SK-N-SH (cell line): ENCODE data around the gene LARGE1. TPM values are rescaled to one million over a fixed set of nuclear protein-coding genes. Genes with fewer than 3 reads are reported as not detected.

Experiments used
- CTCF ChIA-PET: fragments of 300-600, 350-600 bp; formaldehyde crosslinking; extraction: SDS; loops from one replicate; lab custom pipeline; 2021; lab: Yijun Ruan, JAX
- POLR2A ChIA-PET: fragments of 350-600 bp; sonication (Branson Sonifier 250); formaldehyde crosslinking; extraction: SDS; loops from one replicate; lab custom pipeline; 2020; ENCODE audit warnings: antibody characterized with exemption, inconsistent platforms; lab: Yijun Ruan, JAX
- DNase-seq: peaks from one replicate; pipeline ENCODE4 v3.0.0; 2012
- H2AFZ ChIP-seq: fragments of 200-600 bp; sonication (generic); 2 replicates; pipeline ENCODE4 v1.8.1; 2016; ENCODE audit warnings: antibody characterized with exemption, mild to moderate bottlenecking, low read depth
- H3F3A ChIP-seq: fragments of 200-600 bp; sonication (generic); replicated peaks from 2 replicates; pipeline ENCODE3; 2016; ENCODE audit warnings: antibody characterized with exemption, mild to moderate bottlenecking; ENCODE audit not compliant: insufficient read depth
- H3K27ac ChIP-seq, 2 experiments: fragments of 200-500 bp in 1 of 2; fragments of 200-600 bp in 1 of 2; sonication (Bioruptor generic) in 1 of 2; sonication (generic), shearing (Covaris generic) in 1 of 2; 2 replicates each; pipeline versions ENCODE4 v1.5.1 to v1.6.1; 2014 to 2016; ENCODE audit warnings: low read depth in 2 of 2, inconsistent platforms in 1 of 2, low read length in 1 of 2, mild to moderate bottlenecking in 1 of 2, mixed read lengths in 1 of 2
- H3K27me3 ChIP-seq: fragments of 200-600 bp; sonication (generic), shearing (Covaris generic); 2 replicates; pipeline ENCODE4 v1.6.1; 2016; ENCODE audit warnings: mixed run types; ENCODE audit not compliant: insufficient read depth
- H3K36me3 ChIP-seq, 2 experiments: fragments of 200-500 bp in 1 of 2; fragments of 200-600 bp in 1 of 2; sonication (Bioruptor generic) in 1 of 2; sonication (generic) in 1 of 2; replicated peaks in 1 of 2; 2 replicates each; pipeline versions ENCODE3 to v1.5.1; 2014 to 2016; ENCODE audit warnings: low read length in 1 of 2, mild to moderate bottlenecking in 1 of 2; ENCODE audit not compliant: insufficient read depth in 2 of 2, control insufficient read depth in 1 of 2
- H3K4me1 ChIP-seq, 2 experiments: fragments of 200-500 bp in 1 of 2; fragments of 200-600 bp in 1 of 2; sonication (Bioruptor generic) in 1 of 2; sonication (generic), shearing (Covaris generic) in 1 of 2; 2 replicates each; pipeline versions ENCODE4 v1.5.1 to v1.6.1; 2014 to 2016; ENCODE audit warnings: low read depth in 1 of 2, low read length in 1 of 2, mixed run types in 1 of 2; ENCODE audit not compliant: insufficient read depth in 2 of 2, control insufficient read depth in 1 of 2
- H3K4me2 ChIP-seq: fragments of 200-600 bp; sonication (generic), shearing (Covaris generic); 2 replicates; pipeline ENCODE4 v1.6.1; 2017; ENCODE audit warnings: mixed run types
- H3K4me3 ChIP-seq, 2 experiments: fragments of 200-500 bp in 1 of 2; fragments of 200-600 bp in 1 of 2; sonication (Bioruptor generic) in 1 of 2; sonication (generic), shearing (Covaris generic) in 1 of 2; 2 replicates each; pipeline versions ENCODE4 v1.5.1 to v1.8.1; 2014 to 2016; ENCODE audit warnings: low read depth in 2 of 2, inconsistent platforms in 1 of 2, low read length in 1 of 2, mild to moderate bottlenecking in 1 of 2, mixed read lengths in 1 of 2, moderate library complexity in 1 of 2
- H3K79me2 ChIP-seq: fragments of 200-600 bp; sonication (generic); 2 replicates; pipeline ENCODE4 v1.8.1; 2017; ENCODE audit warnings: mild to moderate bottlenecking; ENCODE audit not compliant: insufficient read depth
- H3K9ac ChIP-seq: fragments of 200-600 bp; sonication (generic); 2 replicates; pipeline ENCODE4 v1.6.1; 2017; ENCODE audit warnings: mixed run types
- H3K9me2 ChIP-seq: fragments of 200-600 bp; sonication (generic); 2 replicates; pipeline ENCODE4 v1.6.1; 2017; ENCODE audit warnings: mixed run types
- H3K9me3 ChIP-seq: fragments of 200-600 bp; sonication (generic); 2 replicates; pipeline ENCODE4 v1.6.1; 2017; ENCODE audit warnings: mixed run types, mild to moderate bottlenecking, moderate library complexity
- H4K20me1 ChIP-seq: fragments of 200-600 bp; sonication (generic); 2 replicates; pipeline ENCODE4 v1.6.1; 2017; ENCODE audit warnings: mild to moderate bottlenecking, mixed run types; ENCODE audit not compliant: insufficient read depth
- ELF1 ChIP-seq: IDR thresholded peaks from 2 replicates; pipeline ENCODE4 v1.4.0; 2012
- EP300 ChIP-seq, 2 experiments: IDR thresholded peaks; 2 replicates each; pipeline versions ENCODE4 v1.4.0 to v1.6.1; 2012; ENCODE audit warnings: borderline replicate concordance in 1 of 2, low read depth in 1 of 2, low read length in 1 of 2
- EZH2phosphoT487 ChIP-seq: fragments of 200-600 bp; sonication (generic); IDR thresholded peaks from 2 replicates; pipeline ENCODE4 v1.6.1; 2017; ENCODE audit warnings: low read depth, mixed run types, mild to moderate bottlenecking, antibody characterized with exemption, moderate library complexity, borderline replicate concordance
- FOSL2 ChIP-seq: IDR thresholded peaks from 2 replicates; pipeline ENCODE4 v1.4.0; 2012; ENCODE audit warnings: low read depth, mild to moderate bottlenecking, moderate library complexity, borderline replicate concordance
- FOXM1 ChIP-seq: IDR thresholded peaks from 2 replicates; pipeline ENCODE4 v1.4.0; 2012; ENCODE audit warnings: low read depth, mild to moderate bottlenecking
- GABPA ChIP-seq: IDR thresholded peaks from 2 replicates; pipeline ENCODE4 v1.4.0; 2012; ENCODE audit warnings: low read depth, mild to moderate bottlenecking
- POLR2AphosphoS5 ChIP-seq: IDR thresholded peaks from 2 replicates; pipeline ENCODE4 v1.6.1; 2012; ENCODE audit warnings: low read depth, low read length
- RAD21 ChIP-seq: IDR thresholded peaks from 2 replicates; pipeline ENCODE4 v1.6.1; 2012; ENCODE audit warnings: mild to moderate bottlenecking, low read length
- RFX5 ChIP-seq: IDR thresholded peaks from 2 replicates; pipeline ENCODE4 v1.6.1; 2012; ENCODE audit warnings: mild to moderate bottlenecking, improper control_type of control experiment, low read length
- RXRA ChIP-seq: IDR thresholded peaks from 2 replicates; pipeline ENCODE4 v1.4.0; 2012; ENCODE audit warnings: low read depth, mild to moderate bottlenecking, borderline replicate concordance
- SMC3 ChIP-seq: IDR thresholded peaks from 2 replicates; pipeline ENCODE4 v1.6.1; 2012; ENCODE audit warnings: low read depth, low read length, improper control_type of control experiment
- TCF12 ChIP-seq: IDR thresholded peaks from 2 replicates; pipeline ENCODE4 v1.4.0; 2012
- WGBS: methylation state at CpG from one replicate; pipeline ENCODE4 v1.1.6; 2017; ENCODE audit warnings: low lambda C conversion rate; 5-methylcytosine and 5-hydroxymethylcytosine counted together
- polyA plus RNA-seq, 3 experiments: library from polyadenylated mRNA; depleted of rRNA; stranded (reverse); fragments of >200 nt; gene quantifications; 2 replicates each; pipeline ENCODE4 v1.2.3, GENCODE V29; 2012
- TF ChIP-seq, protein P1 (sequence below): fragments of 150-350 bp; IDR thresholded peaks from 2 replicates; pipeline ENCODE4 v1.6.1; 2016; ENCODE audit warnings: mild to moderate bottlenecking, low read depth, low read length
- TF ChIP-seq, protein P2 (sequence below): IDR thresholded peaks from 2 replicates; pipeline ENCODE4 v1.4.0; 2012; ENCODE audit warnings: low read depth, borderline replicate concordance
- TF ChIP-seq, protein P3 (sequence below): fragments of 200-600 bp; sonication (generic); IDR thresholded peaks from 2 replicates; pipeline ENCODE4 v1.6.1; 2017; ENCODE audit warnings: antibody characterized with exemption, mild to moderate bottlenecking, moderate library complexity
- TF ChIP-seq, protein P4 (sequence below): IDR thresholded peaks from 2 replicates; pipeline ENCODE4 v1.4.0; 2012; ENCODE audit warnings: low read depth
- TF ChIP-seq, protein P5 (sequence below): IDR thresholded peaks from 2 replicates; pipeline ENCODE4 v1.4.0; 2012; ENCODE audit warnings: low read depth, borderline replicate concordance
- TF ChIP-seq, protein P6 (sequence below): IDR thresholded peaks from 2 replicates; pipeline ENCODE4; 2012

The LARGE1 gene
- polyA plus RNA-seq, 1 of the 3 experiments (the other 2 are of a cell fraction): 1.1 TPM

DNA sequence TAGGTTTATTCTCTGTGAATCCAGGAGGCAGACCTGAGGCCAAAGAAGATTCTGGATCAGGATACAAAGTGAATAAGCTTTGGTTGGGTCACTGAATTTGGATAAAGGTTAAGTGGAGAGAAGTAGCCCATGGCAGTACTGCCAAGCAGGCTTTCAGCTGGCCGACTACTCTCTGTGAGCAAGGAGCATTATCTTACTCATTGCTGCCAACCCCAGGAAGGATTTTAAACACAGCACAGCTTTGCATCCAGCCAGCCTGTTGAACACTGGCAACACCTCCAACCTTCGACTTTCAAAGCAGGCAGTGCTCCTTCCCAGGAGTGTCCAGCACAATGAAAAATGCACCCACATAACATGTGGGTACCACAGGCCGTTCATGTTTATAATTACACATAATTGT is 498.4 kb downstream of the LARGE1 start:
- H3F3A ChIP-seq: no peaks in the 10 kb centered on the region
- H3K4me1 ChIP-seq: no peaks in the 10 kb centered on the region
- H3K27ac ChIP-seq: no peak overlapping the region
- H3K36me3 ChIP-seq: no peaks in the 10 kb centered on the region
- H3K27me3 ChIP-seq: no peaks in the 10 kb centered on the region
- no peaks in the 10 kb centered on the region for H4K20me1 ChIP-seq
- no peak overlapping the region for H2AFZ ChIP-seq
- CTCF ChIA-PET: no interaction called here
- 16% methylated on average over 3 of the region's 3 CpGs for WGBS
- DNase-seq: no peak
- H3K9ac ChIP-seq: no peak overlapping the region
- H3K4me3 ChIP-seq: no peak overlapping the region
- POLR2A ChIA-PET: no interaction called here
- no peaks in the 10 kb centered on the region for H3K79me2 ChIP-seq
- TF ChIP-seq, protein P1, sequence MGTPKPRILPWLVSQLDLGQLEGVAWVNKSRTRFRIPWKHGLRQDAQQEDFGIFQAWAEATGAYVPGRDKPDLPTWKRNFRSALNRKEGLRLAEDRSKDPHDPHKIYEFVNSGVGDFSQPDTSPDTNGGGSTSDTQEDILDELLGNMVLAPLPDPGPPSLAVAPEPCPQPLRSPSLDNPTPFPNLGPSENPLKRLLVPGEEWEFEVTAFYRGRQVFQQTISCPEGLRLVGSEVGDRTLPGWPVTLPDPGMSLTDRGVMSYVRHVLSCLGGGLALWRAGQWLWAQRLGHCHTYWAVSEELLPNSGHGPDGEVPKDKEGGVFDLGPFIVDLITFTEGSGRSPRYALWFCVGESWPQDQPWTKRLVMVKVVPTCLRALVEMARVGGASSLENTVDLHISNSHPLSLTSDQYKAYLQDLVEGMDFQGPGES: no peak
- TF ChIP-seq EP300 (IDR thresholded peaks at IDR 0.05; ENCODE audit: borderline replicate concordance in 1 of 2, low read depth in 1 of 2, low read length in 1 of 2): no peak
- TF ChIP-seq, protein P2, sequence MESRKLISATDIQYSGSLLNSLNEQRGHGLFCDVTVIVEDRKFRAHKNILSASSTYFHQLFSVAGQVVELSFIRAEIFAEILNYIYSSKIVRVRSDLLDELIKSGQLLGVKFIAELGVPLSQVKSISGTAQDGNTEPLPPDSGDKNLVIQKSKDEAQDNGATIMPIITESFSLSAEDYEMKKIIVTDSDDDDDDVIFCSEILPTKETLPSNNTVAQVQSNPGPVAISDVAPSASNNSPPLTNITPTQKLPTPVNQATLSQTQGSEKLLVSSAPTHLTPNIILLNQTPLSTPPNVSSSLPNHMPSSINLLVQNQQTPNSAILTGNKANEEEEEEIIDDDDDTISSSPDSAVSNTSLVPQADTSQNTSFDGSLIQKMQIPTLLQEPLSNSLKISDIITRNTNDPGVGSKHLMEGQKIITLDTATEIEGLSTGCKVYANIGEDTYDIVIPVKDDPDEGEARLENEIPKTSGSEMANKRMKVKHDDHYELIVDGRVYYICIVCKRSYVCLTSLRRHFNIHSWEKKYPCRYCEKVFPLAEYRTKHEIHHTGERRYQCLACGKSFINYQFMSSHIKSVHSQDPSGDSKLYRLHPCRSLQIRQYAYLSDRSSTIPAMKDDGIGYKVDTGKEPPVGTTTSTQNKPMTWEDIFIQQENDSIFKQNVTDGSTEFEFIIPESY: no peak
- TF ChIP-seq, protein P3, sequence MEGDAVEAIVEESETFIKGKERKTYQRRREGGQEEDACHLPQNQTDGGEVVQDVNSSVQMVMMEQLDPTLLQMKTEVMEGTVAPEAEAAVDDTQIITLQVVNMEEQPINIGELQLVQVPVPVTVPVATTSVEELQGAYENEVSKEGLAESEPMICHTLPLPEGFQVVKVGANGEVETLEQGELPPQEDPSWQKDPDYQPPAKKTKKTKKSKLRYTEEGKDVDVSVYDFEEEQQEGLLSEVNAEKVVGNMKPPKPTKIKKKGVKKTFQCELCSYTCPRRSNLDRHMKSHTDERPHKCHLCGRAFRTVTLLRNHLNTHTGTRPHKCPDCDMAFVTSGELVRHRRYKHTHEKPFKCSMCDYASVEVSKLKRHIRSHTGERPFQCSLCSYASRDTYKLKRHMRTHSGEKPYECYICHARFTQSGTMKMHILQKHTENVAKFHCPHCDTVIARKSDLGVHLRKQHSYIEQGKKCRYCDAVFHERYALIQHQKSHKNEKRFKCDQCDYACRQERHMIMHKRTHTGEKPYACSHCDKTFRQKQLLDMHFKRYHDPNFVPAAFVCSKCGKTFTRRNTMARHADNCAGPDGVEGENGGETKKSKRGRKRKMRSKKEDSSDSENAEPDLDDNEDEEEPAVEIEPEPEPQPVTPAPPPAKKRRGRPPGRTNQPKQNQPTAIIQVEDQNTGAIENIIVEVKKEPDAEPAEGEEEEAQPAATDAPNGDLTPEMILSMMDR: no peak
- no peak for TF ChIP-seq SMC3
- no peak for TF ChIP-seq POLR2AphosphoS5
- TF ChIP-seq ELF1: no peak
- TF ChIP-seq, protein P4, sequence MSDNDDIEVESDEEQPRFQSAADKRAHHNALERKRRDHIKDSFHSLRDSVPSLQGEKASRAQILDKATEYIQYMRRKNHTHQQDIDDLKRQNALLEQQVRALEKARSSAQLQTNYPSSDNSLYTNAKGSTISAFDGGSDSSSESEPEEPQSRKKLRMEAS: no peak
- TF ChIP-seq RXRA: no peak
- TF ChIP-seq FOSL2: no peak
- no peak for TF ChIP-seq RAD21
- no peak for TF ChIP-seq TCF12
- no peak for TF ChIP-seq RFX5
- TF ChIP-seq, protein P5, sequence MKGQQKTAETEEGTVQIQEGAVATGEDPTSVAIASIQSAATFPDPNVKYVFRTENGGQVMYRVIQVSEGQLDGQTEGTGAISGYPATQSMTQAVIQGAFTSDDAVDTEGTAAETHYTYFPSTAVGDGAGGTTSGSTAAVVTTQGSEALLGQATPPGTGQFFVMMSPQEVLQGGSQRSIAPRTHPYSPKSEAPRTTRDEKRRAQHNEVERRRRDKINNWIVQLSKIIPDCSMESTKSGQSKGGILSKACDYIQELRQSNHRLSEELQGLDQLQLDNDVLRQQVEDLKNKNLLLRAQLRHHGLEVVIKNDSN: no peak
- no peak for TF ChIP-seq FOXM1
- TF ChIP-seq EZH2phosphoT487: no peak
- no peak for TF ChIP-seq GABPA
- TF ChIP-seq, protein P6, sequence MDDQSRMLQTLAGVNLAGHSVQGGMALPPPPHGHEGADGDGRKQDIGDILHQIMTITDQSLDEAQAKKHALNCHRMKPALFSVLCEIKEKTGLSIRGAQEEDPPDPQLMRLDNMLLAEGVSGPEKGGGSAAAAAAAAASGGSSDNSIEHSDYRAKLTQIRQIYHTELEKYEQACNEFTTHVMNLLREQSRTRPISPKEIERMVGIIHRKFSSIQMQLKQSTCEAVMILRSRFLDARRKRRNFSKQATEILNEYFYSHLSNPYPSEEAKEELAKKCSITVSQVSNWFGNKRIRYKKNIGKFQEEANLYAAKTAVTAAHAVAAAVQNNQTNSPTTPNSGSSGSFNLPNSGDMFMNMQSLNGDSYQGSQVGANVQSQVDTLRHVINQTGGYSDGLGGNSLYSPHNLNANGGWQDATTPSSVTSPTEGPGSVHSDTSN: no peak
- H3K9me3 ChIP-seq: no peaks in the 10 kb centered on the region
- H3K4me2 ChIP-seq: no peak overlapping the region
- H3K9me2 ChIP-seq: no peaks in the 10 kb centered on the region
